ENCODE results near the gene LPP. TPM values are rescaled to one million over a fixed set of nuclear protein-coding genes. Genes with fewer than 3 reads are reported as not detected.

LPP gene
- total and polyA plus RNA-seq, 2 of the 4 experiments (the other 2 are of a cell fraction), result 16.0 to 130 TPM

DNA sequence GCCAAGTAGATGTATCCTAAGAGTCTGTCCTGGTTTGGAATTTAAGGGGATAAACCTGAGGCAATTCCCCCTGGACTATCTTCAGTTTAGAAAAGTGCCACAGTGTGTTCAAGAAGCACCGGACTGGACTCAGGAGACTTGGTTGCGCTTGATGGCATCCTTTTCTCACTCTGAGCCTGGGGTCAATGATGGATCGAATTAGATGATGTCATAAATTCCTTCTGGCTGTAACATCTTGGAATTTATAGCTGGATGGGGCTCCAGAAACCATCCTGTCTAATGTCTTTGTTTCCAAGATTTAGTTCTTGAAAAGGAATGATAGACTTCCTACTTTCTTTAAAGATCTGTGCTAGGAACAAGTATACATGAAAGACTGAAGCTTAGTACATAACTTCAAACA is 280.6 kb downstream of the LPP start:
- TF ChIP-seq CEBPB (IDR thresholded peaks at IDR 0.05; ENCODE audit: low read depth, low read length) (no peak), CTCF (conservative IDR thresholded peaks at IDR 0.05; ENCODE audit: low read depth, low read length) (no peak), MAZ (IDR thresholded peaks at IDR 0.05; ENCODE audit: borderline replicate concordance, low read depth, low read length) (no peak), POLR2A (IDR thresholded peaks at IDR 0.05; ENCODE audit: low read depth, low read length) (no peak), MXI1 (IDR thresholded peaks at IDR 0.05; ENCODE audit: borderline replicate concordance, low read depth, low read length) (no peak), MAFK (IDR thresholded peaks at IDR 0.05; ENCODE audit: low read depth, low read length) (no peak), ELK1 (IDR thresholded peaks at IDR 0.05; ENCODE audit: borderline replicate concordance, low read depth, low read length) (no peak), FOS (IDR thresholded peaks at IDR 0.05; ENCODE audit: low read depth, low read length) (no peak), SMC3 (IDR thresholded peaks at IDR 0.05; ENCODE audit: low read depth, low read length) (no peak), NFE2L2 (IDR thresholded peaks at IDR 0.05; ENCODE audit: low read depth, low read length) (no peak), RFX5 (IDR thresholded peaks at IDR 0.05; ENCODE audit: low read depth, low read length) (no peak), BHLHE40 (IDR thresholded peaks at IDR 0.05; ENCODE audit: low read depth, low read length) (no peak), RAD21 (IDR thresholded peaks at IDR 0.05; ENCODE audit: low read length) (no peak), RCOR1 (IDR thresholded peaks at IDR 0.05; ENCODE audit: insufficient replicate concordance, low read length) (no peak)
- TF ChIP-seq, protein P1, sequence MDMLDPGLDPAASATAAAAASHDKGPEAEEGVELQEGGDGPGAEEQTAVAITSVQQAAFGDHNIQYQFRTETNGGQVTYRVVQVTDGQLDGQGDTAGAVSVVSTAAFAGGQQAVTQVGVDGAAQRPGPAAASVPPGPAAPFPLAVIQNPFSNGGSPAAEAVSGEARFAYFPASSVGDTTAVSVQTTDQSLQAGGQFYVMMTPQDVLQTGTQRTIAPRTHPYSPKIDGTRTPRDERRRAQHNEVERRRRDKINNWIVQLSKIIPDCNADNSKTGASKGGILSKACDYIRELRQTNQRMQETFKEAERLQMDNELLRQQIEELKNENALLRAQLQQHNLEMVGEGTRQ (IDR thresholded peaks at IDR 0.05; ENCODE audit: low read depth, low read length), result no peak
- H3K9ac ChIP-seq (ENCODE audit: low read depth, low read length), result no peak overlapping the region
- no peak overlapping the region for H4K5ac ChIP-seq (ENCODE audit: low read depth, low read length)
- no peaks in the 10 kb centered on the region for H3K9me3 ChIP-seq (ENCODE audit: control insufficient read depth, insufficient read depth, low read length)
- no peak overlapping the region for H3K4me2 ChIP-seq (ENCODE audit: low read depth, low read length)
- no peak overlapping the region for H2AFZ ChIP-seq (replicated peaks; ENCODE audit: low read length, poor library complexity)
- ChIA-PET CTCF (interaction anchor here (1.1 kb wide), 1 partner anchor 12 kb away, joined by 3 read pairs; no protein-coding TSS in a partner anchor), POLR2A (ENCODE audit: unreplicated experiment) (no interaction called here)
- no peak overlapping the region for H2AK5ac ChIP-seq (ENCODE audit: low read depth, low read length)
- H3K79me1 ChIP-seq (ENCODE audit: low read depth in 1 of 2, low read length in 2 of 2), result peaks cover 42 to 75% of the 10 kb centered on the region in 2 experiments
- no peak overlapping the region for H2BK120ac ChIP-seq (ENCODE audit: low read depth, low read length)
- H3K23ac ChIP-seq (ENCODE audit: low read depth, low read length), result peak overlapping the region; percentile 31; the same call in 1 of the 2 replicates
- no peak overlapping the region for H3K4ac ChIP-seq (ENCODE audit: low read depth, low read length)
- H2BK5ac ChIP-seq (ENCODE audit: low read depth, low read length, poor library complexity, severe bottlenecking), result no peak overlapping the region
- H4K8ac ChIP-seq (ENCODE audit: low read depth in 2 of 2, low read length in 2 of 2), result no peak overlapping the region
- H3K27me3 ChIP-seq (ENCODE audit: control insufficient read depth, insufficient read depth, low read length), result no peaks in the 10 kb centered on the region
- H3K14ac ChIP-seq (replicated peaks; ENCODE audit: low read depth, low read length), result no peak overlapping the region
- no CpG with 5 or more reads among the region's 3 CpGs for WGBS, 2 experiments (ENCODE audit: extremely low coverage in 2 of 2, insufficient read length in 1 of 2)
- intact Hi-C loops (cut with micrococcal nuclease), result no loop called here
- H2AK9ac ChIP-seq (replicated peaks; ENCODE audit: low read depth, low read length, poor library complexity), result no peak overlapping the region
- no peak overlapping the region for H3K27ac ChIP-seq (ENCODE audit: insufficient read depth, low read length)
- in situ Hi-C loops (cut with MboI; ENCODE audit: low sequenced_read_pairs), result no loop called here
- no peak overlapping the region for H4K91ac ChIP-seq (ENCODE audit: insufficient read depth, low read depth, low read length)
- H3K56ac ChIP-seq (ENCODE audit: extremely low read depth, insufficient read depth, low read length), result no peak overlapping the region
- H3K9me1 ChIP-seq (ENCODE audit: insufficient read depth, low read length), result peaks cover 13% of the 10 kb centered on the region
- H2BK15ac ChIP-seq (ENCODE audit: low read depth, low read length), result no peak overlapping the region
- DNase-seq (peak; percentile 35), ATAC-seq (ENCODE audit: low read depth) (no peak)
- no peak overlapping the region for H2BK20ac ChIP-seq (ENCODE audit: low read depth, low read length)
- H3K4me1 ChIP-seq (ENCODE audit: control insufficient read depth, insufficient read depth, low read length), result peaks cover 14% of the 10 kb centered on the region
- H4K20me1 ChIP-seq (ENCODE audit: insufficient read depth, low read length), result peaks cover 9% of the 10 kb centered on the region; the same call in 1 of the 2 replicates
- peaks cover 4% of the 10 kb centered on the region for H3K36me3 ChIP-seq (ENCODE audit: control insufficient read depth, insufficient read depth, low read length)
- dilution Hi-C loops (cut with HindIII; ENCODE audit: low sequenced_read_pairs, unreplicated experiment), result no loop called here
- no peak overlapping the region for H3K18ac ChIP-seq (ENCODE audit: low read depth, low read length)
- no TSS peak for BruUV-seq (replicated peaks)
- H3K4me3 ChIP-seq (ENCODE audit: insufficient read depth, low read depth, low read length), result no peak overlapping the region
